ENCODE measurements around the gene ALDH3B2.

ALDH3B2 gene

DNA sequence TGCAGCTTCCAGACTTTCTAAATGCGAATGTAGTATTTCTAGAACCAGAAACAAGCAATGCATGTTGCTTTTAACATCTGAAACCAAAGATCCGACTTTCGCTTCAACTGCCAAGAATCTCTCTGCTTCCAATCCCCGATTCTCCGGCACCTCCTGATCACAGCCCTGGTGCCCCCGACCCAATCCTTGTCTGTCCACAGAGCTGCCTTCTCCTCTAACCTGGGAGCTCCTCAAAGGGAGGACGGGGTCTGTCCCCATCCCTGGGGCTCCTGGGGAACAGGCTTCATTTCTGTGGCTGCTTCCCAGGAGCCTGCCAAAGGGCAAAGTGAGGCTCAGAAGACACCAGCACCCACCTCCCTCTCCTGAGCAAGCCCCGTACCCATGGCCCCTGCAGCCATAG, 521 bp downstream of the ALDH3B2 start:
- no peak overlapping the region for H3K4me3 ChIP-seq (ENCODE audit: low read depth, low read length)
- TF ChIP-seq, protein P1, sequence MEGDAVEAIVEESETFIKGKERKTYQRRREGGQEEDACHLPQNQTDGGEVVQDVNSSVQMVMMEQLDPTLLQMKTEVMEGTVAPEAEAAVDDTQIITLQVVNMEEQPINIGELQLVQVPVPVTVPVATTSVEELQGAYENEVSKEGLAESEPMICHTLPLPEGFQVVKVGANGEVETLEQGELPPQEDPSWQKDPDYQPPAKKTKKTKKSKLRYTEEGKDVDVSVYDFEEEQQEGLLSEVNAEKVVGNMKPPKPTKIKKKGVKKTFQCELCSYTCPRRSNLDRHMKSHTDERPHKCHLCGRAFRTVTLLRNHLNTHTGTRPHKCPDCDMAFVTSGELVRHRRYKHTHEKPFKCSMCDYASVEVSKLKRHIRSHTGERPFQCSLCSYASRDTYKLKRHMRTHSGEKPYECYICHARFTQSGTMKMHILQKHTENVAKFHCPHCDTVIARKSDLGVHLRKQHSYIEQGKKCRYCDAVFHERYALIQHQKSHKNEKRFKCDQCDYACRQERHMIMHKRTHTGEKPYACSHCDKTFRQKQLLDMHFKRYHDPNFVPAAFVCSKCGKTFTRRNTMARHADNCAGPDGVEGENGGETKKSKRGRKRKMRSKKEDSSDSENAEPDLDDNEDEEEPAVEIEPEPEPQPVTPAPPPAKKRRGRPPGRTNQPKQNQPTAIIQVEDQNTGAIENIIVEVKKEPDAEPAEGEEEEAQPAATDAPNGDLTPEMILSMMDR (IDR thresholded peaks at IDR 0.05; ENCODE audit: low read depth, low read length) = no peak

DNA sequence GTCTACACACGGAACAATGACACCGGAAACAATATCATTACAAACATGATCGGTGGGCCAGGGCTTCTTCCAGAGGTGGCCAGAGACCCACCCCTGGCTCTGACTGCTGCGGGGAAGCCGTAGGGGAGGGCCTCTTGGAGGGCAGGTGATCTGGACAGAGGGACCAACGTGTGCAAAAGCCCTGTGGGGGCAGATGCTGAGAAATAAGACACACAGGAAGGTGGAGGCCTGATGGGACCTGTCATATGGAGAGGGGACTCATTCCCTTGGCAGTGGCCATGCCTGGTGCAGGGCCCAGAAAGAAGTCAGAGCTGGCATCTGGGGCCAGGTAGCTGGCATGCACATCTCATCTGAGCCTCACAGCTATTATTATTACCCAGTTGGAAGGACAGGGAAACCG, 1.1 kb downstream of the ALDH3B2 start:
- H3K4me3 ChIP-seq (ENCODE audit: low read depth, low read length) = no peak overlapping the region
- TF ChIP-seq, protein P1 (IDR thresholded peaks at IDR 0.05; ENCODE audit: low read depth, low read length) = no peak

DNA sequence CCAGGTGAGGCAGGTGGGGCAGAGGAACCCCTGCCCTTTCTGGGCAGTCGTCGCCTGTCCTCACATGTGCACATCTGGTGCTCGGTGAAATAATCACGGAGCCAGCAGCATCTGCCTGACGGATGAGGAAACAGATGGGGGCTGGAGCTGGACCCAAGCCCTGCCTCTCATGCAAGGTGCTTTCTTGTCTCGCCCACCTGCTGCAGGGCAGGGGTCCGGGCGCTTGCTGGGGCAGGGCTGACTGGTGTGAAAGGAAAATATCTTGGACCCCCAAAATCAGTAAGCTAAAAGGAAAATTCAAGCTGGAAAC, 3.3 kb downstream of the ALDH3B2 start:
- H3K4me3 ChIP-seq (ENCODE audit: low read depth, low read length) = no peak overlapping the region
- TF ChIP-seq, protein P1 (IDR thresholded peaks at IDR 0.05; ENCODE audit: low read depth, low read length) = no peak

DNA sequence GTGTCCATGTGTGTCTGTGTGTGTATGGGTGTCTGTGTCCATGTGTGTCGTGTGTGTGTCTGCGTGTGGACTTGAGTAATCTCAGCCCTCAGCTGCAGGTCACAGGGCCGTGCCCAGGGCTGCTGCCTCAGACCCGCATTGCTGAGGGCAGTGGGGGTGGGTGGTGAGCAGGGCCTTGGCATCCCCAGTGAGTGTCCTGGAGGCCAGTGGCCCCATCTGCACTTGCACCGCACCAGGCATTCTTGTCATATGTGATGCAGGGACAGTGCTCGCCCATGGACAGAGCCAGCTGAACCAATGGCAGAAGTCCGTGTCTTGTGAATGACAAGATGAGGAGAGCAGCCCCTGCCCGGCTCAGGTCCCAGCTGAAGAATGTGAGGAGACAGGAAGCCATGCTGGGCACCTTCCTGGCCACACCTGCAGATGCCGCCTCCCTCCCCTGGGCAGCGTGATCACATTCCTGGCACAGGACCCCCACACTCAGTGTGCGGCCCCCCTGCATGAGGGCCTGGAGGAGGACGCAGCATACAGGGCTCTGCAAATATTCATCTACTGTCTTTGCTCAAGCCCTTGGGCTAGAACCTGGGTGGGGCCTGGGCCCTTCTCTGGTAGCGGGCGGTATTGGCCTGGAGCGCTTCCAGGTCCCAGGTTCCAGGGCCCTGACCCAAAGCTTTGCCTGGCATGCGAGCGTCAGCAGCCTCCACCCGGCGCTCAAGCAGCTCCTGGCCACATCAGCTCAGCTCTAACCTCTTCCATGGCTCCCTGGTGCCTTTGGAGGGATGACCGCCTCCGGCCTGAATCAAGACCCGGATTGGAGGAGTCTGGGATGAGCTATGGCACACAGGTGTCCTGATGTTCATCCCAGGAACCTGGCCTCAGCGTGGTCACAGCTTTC, 3.9 kb downstream of the ALDH3B2 start:
- TF ChIP-seq, protein P1 (IDR thresholded peaks at IDR 0.05; ENCODE audit: low read depth, low read length) = no peak
- no peak overlapping the region for H3K4me3 ChIP-seq (ENCODE audit: low read depth, low read length)

DNA sequence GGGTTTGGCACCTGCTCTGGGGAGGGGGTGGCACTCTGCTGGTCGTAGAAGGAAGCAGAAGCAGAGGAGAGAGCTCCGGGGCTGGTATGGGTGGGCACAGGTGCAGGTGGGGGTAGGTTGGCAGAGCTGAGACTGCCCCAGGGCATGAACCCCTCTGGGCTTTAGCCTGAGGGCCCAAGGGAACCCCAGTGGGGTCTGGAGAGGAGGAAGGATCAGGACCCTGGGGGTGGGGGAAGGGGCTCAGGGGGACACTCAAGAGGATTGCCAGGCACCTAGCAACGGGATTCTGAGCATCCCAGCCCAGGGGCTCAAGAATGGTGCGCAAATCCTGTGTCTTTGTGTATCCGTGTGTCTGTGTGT, 6.3 kb downstream of the ALDH3B2 start:
- H3K4me3 ChIP-seq (ENCODE audit: low read depth, low read length) = no peak overlapping the region
- TF ChIP-seq, protein P1 (IDR thresholded peaks at IDR 0.05; ENCODE audit: low read depth, low read length) = no peak

DNA sequence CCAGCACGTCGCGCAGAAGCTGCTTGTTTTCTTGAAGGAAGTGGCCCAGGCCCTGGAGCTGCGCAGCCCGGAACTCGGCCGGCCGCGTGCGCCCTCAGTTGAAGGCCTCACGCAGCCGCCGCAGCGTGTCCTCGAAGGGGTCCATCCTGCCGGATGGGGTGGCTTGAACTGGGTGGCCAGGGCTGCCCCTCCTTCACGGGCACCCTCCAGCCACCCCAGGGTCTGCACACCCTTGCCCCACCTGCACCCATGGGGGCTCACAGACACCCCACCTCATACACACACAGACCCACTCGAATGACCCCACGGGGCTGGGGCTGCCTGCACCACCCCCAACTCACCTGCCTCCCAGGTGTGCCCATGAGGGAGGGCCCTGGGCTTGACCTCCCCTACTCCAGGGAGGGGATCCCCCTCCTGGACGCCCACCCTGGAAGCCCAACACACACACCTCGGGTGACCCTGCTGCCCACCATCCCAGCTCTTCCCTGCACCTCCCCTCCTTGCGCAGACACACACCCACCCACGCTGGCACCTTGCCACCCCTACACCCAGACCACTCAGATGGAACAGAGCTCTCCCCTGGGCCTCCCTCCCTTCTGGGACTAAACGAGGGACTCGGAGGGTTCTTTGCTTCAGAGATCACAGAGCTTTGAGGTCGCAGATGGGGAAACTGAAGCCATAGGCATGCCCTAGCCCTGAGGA, 6.8 kb downstream of the ALDH3B2 start:
- no peak overlapping the region for H3K4me3 ChIP-seq (ENCODE audit: low read depth, low read length)
- TF ChIP-seq, protein P1 (IDR thresholded peaks at IDR 0.05; ENCODE audit: low read depth, low read length) = no peak

All from WI38 (cell line).